HEK293 (cell line): ENCODE results near the gene TSHZ3.

Experiments
- GLIS1 ChIP-seq: fragments of 450-650 bp; formaldehyde crosslinking; IDR thresholded peaks from 2 replicates; pipeline ENCODE4 v1.5.1; 2016; ENCODE audit warnings: missing biosample characterization, missing genetic modification characterization
- TCF7L2 ChIP-seq: IDR thresholded peaks from 2 replicates; pipeline ENCODE4 v1.6.1; 2011; ENCODE audit warnings: low read depth, mild to moderate bottlenecking, inconsistent platforms, low read length, moderate library complexity, borderline replicate concordance
- ZBTB20 ChIP-seq: fragments of 450-650 bp; formaldehyde crosslinking; IDR thresholded peaks from 2 replicates; pipeline ENCODE4 v1.5.1; 2016; ENCODE audit warnings: missing biosample characterization, missing genetic modification characterization
- ZIC2 ChIP-seq: fragments of 450-650 bp; formaldehyde crosslinking; IDR thresholded peaks from 2 replicates; pipeline ENCODE4 v1.5.1; 2016; ENCODE audit warnings: missing biosample characterization, missing genetic modification characterization
- ZNF157 ChIP-seq: fragments of 450-650 bp; formaldehyde crosslinking; IDR thresholded peaks from 2 replicates; pipeline ENCODE4 v1.5.1; 2016; ENCODE audit warnings: missing biosample characterization, missing genetic modification characterization
- ZNF16 ChIP-seq: fragments of 450-650 bp; formaldehyde crosslinking; IDR thresholded peaks from 2 replicates; pipeline ENCODE4 v1.5.1; 2016; ENCODE audit warnings: low read depth, missing biosample characterization, missing genetic modification characterization
- ZNF211 ChIP-seq: fragments of 450-650 bp; formaldehyde crosslinking; IDR thresholded peaks from 2 replicates; pipeline ENCODE4 v1.5.1; 2016; ENCODE audit warnings: low read depth, missing biosample characterization, missing genetic modification characterization
- ZNF274 ChIP-seq, 2 experiments: fragments of 200-500 bp in 1 of 2; fragments of 450-650 bp in 1 of 2; sonication (Bioruptor generic) in 1 of 2; formaldehyde crosslinking in 1 of 2; IDR thresholded peaks; 2 replicates each; pipeline versions ENCODE4 v1.5.1 to v1.6.1; 2014 to 2016; ENCODE audit warnings: borderline replicate concordance in 1 of 2, inconsistent platforms in 1 of 2, low read length in 1 of 2, missing biosample characterization in 1 of 2, missing genetic modification characterization in 1 of 2
- ZNF76 ChIP-seq: fragments of 450-650 bp; formaldehyde crosslinking; IDR thresholded peaks from 2 replicates; pipeline ENCODE4; 2016; ENCODE audit warnings: low read depth, missing biosample characterization, missing genetic modification characterization, borderline replicate concordance
- TF ChIP-seq, protein P1 (sequence below): fragments of 450-650 bp; formaldehyde crosslinking; IDR thresholded peaks from 2 replicates; pipeline ENCODE4 v1.5.1; 2016; ENCODE audit warnings: missing biosample characterization, missing genetic modification characterization
- TF ChIP-seq, protein P2 (sequence below): sonication (generic); formaldehyde crosslinking; IDR thresholded peaks from 2 replicates; pipeline ENCODE4 v1.8.1; 2022; ENCODE audit warnings: mild to moderate bottlenecking, moderate library complexity, missing genetic modification reagents

DNA sequence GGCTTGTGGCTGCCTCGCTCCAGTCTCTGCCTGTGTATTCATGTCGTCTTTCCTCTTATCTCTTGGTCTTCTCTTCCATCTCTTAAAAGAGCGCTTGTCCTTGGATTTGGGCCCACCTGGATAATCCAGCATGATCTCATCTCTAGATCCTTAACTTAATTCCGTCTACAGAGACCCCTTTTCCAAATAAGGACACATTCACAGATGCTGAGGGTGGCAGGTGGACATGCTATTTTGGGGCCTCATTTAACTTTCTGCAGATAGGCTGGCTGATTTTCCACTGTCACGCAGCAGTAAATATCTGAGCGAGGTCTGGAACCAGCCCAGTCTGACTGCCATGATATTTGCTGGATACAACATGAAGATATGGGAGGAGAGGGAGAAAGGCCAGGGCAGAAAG lies 41.5 kb upstream of the TSHZ3 start:
- TF ChIP-seq TCF7L2: no peak
- TF ChIP-seq, protein P1, sequence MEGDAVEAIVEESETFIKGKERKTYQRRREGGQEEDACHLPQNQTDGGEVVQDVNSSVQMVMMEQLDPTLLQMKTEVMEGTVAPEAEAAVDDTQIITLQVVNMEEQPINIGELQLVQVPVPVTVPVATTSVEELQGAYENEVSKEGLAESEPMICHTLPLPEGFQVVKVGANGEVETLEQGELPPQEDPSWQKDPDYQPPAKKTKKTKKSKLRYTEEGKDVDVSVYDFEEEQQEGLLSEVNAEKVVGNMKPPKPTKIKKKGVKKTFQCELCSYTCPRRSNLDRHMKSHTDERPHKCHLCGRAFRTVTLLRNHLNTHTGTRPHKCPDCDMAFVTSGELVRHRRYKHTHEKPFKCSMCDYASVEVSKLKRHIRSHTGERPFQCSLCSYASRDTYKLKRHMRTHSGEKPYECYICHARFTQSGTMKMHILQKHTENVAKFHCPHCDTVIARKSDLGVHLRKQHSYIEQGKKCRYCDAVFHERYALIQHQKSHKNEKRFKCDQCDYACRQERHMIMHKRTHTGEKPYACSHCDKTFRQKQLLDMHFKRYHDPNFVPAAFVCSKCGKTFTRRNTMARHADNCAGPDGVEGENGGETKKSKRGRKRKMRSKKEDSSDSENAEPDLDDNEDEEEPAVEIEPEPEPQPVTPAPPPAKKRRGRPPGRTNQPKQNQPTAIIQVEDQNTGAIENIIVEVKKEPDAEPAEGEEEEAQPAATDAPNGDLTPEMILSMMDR: no peak
- TF ChIP-seq, protein P2, sequence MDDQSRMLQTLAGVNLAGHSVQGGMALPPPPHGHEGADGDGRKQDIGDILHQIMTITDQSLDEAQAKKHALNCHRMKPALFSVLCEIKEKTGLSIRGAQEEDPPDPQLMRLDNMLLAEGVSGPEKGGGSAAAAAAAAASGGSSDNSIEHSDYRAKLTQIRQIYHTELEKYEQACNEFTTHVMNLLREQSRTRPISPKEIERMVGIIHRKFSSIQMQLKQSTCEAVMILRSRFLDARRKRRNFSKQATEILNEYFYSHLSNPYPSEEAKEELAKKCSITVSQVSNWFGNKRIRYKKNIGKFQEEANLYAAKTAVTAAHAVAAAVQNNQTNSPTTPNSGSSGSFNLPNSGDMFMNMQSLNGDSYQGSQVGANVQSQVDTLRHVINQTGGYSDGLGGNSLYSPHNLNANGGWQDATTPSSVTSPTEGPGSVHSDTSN: no peak
- no peak for TF ChIP-seq ZNF274 (IDR thresholded peaks at IDR 0.05; ENCODE audit: low read length)
- no peak for TF ChIP-seq ZNF274 (tag by site-specific recombination; IDR thresholded peaks at IDR 0.05; ENCODE audit: borderline replicate concordance)
- TF ChIP-seq GLIS1 (tag by site-specific recombination): no peak
- TF ChIP-seq ZBTB20 (tag by site-specific recombination): no peak
- no peak for TF ChIP-seq ZNF211 (tag by site-specific recombination)
- no peak for TF ChIP-seq ZIC2 (tag by site-specific recombination)
- TF ChIP-seq ZNF157 (tag by site-specific recombination): no peak
- no peak for TF ChIP-seq ZNF76 (tag by site-specific recombination)
- TF ChIP-seq ZNF16 (tag by site-specific recombination): no peak
